Measurements from ENCODE around the gene FIBP. TPM values are rescaled to one million over a fixed set of nuclear protein-coding genes. Genes with fewer than 3 reads are reported as not detected.
A peak's percentile ranks its signal among the peaks of the same experiment; 100 is the strongest.

FIBP gene
- total RNA-seq, 1 experiment from 2014 or later, result 89.6 TPM

- DNase-seq (ENCODE audit: extremely low read depth, low read depth), result peak; percentile 48
These were observed 3.2 kb upstream of the FIBP start for GRCh38 chr11:65891219-65892136.

DNA sequence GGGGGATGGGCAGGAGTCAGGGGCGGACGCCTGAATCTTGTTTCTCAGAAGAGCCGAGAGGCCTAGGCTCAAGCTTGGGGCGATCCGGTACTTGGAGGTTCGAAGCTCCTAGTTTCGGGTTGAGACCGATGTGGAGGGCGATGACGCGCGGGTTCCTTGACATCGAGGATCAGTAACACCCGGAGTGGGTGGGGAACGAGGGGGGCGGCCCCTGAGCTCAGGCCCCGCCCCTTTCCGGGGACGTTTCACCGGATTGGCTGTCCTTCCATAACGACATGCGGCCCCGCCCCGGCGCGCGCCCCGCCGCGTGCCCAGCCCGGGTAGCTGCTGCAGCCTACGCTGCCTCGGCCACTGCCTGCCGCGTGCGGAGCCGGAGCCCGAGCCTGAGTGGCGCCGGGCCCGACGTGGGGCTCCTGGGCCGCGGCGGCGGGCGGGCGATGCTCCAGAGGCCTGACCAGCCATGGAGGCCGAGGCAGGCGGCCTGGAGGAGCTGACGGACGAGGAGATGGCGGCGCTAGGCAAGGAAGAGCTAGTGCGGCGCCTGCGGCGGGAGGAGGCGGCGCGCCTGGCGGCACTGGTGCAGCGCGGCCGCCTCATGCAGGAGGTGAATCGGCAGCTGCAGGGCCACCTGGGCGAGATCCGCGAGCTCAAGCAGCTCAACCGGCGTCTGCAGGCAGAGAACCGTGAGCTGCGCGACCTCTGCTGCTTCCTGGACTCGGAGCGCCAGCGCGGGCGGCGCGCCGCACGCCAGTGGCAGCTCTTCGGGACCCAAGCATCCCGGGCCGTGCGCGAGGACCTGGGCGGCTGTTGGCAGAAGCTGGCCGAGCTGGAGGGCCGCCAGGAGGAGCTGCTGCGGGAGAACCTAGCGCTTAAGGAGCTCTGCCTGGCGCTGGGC lies 2.3 kb upstream of the FIBP start, which contains the start of gene CCDC85B:
TSS of gene CCDC85B (plus strand) at position 350 of the 895 bp plus-strand sequence. CDS start at position 461, 111 bp downstream.
- DNase-seq (ENCODE audit: extremely low read depth, low read depth), result peak; percentile 86

- DNase-seq (ENCODE audit: extremely low read depth, low read depth), result no peak
These were observed 528 bp downstream of the FIBP start for GRCh38 chr11:65887723-65888162.

GRCh38 chr11:65886826-65887722 lies 1.2 kb downstream of the FIBP start:
- no peak for DNase-seq (ENCODE audit: extremely low read depth, low read depth)

- no peak for DNase-seq (ENCODE audit: extremely low read depth, low read depth)
These were observed 2.3 kb downstream of the FIBP start for GRCh38 chr11:65885808-65886536.

DNA sequence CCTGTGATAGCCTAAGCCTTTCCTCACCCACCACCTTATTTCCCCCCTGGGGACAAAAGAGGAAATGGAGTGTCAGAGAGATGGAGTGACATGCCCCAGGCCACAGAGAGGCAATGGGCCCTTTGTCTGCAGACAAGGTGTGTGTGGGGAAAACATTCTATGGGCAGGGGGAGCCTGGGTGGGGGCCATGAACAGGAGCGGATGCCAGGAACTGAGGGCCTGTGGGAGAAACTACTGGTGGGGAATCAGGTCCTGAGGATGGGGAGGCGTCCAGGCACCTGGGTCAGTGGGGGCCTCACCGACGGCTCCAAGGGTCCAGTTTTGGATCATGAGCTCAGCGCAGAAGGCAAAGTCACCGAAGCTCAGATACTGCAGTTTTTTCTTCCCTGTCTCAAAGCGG lies 3.0 kb downstream of the FIBP start:
- DNase-seq (ENCODE audit: extremely low read depth, low read depth), result no peak

- peak; percentile 63 for DNase-seq (ENCODE audit: extremely low read depth, low read depth)
These were observed 3.6 kb downstream of the FIBP start for GRCh38 chr11:65884716-65885092.

GRCh38 chr11:65883786-65884715 lies 4.2 kb downstream of the FIBP start:
- no peak for DNase-seq (ENCODE audit: extremely low read depth, low read depth)

DNA sequence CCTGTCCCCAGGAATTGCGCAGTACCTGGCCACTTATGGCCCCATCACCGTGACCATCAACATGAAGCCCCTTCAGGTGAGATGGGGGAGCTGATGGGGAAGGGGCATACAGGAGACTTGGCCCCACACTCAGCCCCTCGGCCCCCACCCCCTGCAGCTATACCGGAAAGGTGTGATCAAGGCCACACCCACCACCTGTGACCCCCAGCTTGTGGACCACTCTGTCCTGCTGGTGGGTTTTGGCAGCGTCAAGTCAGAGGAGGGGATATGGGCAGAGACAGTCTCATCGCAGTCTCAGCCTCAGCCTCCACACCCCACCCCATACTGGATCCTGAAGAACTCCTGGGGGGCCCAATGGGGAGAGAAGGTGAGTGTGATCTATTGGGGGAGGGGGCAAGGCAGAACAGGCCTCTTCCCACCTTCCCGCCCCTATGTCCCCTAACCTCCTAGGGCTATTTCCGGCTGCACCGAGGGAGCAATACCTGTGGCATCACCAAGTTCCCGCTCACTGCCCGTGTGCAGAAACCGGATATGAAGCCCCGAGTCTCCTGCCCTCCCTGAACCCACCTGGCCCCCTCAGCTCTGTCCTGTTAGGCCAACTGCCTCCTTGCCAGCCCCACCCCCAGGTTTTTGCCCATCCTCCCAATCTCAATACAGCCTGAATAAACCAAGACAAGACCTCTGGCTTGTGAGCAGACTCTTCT lies 5.1 kb downstream of the FIBP start:
- no peak for DNase-seq (ENCODE audit: extremely low read depth, low read depth)

GRCh38 chr11:65882120-65883057 lies 5.9 kb downstream of the FIBP start:
- DNase-seq (ENCODE audit: extremely low read depth, low read depth), result no peak

- DNase-seq (ENCODE audit: extremely low read depth, low read depth), result no peak
These were observed 7.3 kb downstream of the FIBP start for GRCh38 chr11:65880844-65881421.

DNA sequence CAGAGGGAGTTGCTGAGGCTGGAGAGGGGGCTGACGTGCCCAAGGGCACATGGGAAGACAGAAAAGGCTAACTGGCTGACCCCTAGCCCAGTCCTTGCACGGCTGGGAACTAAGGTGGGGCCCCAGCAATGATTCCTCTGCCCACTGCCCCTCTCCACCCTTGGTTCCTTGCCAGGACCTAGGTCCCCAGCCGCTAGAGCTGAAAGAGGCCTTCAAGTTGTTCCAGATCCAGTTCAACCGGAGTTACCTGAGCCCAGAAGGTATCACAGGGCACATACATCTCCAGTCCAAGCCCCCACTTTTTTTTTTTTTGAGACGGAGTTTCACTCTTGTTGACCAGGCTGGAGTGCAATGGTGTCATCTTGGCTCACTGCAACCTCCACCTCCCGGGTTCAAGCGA lies 8.2 kb downstream of the FIBP start:
- DNase-seq (ENCODE audit: extremely low read depth, low read depth), result no peak

- DNase-seq (ENCODE audit: extremely low read depth, low read depth), result no peak
These were observed 8.7 kb downstream of the FIBP start, which contains the start of gene CTSW for GRCh38 chr11:65879617-65880016. Gene CTSW (plus strand): TSS chr11:65879837. CDS start chr11:65879855, 18 bp downstream.

DNA sequence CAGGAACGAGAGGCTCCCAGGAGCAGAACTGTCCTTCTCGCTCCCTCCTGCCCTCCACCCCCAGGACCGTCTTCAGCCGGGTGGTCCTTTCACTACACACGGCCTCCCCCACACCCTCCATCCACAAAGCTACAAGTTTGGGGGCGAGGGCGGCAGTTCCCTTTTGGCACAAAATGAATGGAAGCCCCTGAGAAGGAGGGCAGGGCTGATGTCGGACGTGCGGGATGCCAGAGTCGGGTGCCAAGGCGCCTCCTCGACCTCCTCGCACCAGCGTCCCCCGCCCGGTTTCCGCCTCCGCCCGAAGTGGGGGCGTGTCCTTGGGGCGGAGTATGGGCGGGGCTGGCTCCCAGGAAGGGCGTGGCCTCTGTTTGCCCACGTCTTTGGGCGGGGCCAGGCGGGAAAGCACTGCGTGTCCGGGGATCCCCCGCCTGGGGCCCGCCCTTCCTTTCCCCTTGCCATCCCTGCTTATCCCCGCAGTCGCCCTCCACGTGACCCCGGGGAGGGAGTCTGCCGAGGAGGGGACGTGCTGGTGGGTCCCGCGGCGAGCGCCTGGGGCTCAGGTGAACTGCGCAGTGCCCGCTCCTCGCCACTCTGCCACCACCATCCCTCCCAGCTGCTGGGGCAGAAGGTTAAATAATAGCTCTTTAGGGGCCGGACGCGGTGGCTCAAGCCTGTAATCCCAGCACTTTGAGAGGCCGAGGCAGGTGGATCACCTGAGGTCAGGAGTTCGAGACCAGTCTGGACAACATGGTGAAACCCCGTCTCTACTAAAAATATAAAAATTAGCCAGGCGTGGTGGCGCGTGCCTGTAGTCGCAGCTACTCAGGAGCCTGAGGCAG lies 14.7 kb downstream of the FIBP start:
- DNase-seq (ENCODE audit: extremely low read depth, low read depth), result peak; percentile 86

GRCh38 chr11:65872586-65873317 lies 15.5 kb downstream of the FIBP start, which contains the start of gene EFEMP2:
Gene EFEMP2 (minus strand): TSS chr11:65872800. CDS start chr11:65872354, 446 bp downstream.
- no peak for DNase-seq (ENCODE audit: extremely low read depth, low read depth)
